IMR-90 (cell line): ENCODE measurements around the gene SLC38A5. TPM values are rescaled to one million over a fixed set of nuclear protein-coding genes. Genes with fewer than 3 reads are reported as not detected.

Experiments
- ATAC-seq: fragments of 200-7000 bp; cut with Tn5 transposase; 2 replicates; pipeline ENCODE4 v1.9.1; 2020; ENCODE audit warnings: low read depth, mild to moderate bottlenecking, moderate library complexity
- BruUV-seq: library from RNA; stranded (reverse); fragments of 400-500 nt; replicated peaks from 2 replicates; lab custom pipeline; 2021; lab: Mats Ljungman, UMichigan
- CTCF ChIA-PET: fragments of 300-600 bp; formaldehyde crosslinking; extraction: SDS; loops from one replicate; lab custom pipeline; 2021; ENCODE audit warnings: antibody characterized with exemption; lab: Yijun Ruan, JAX
- POLR2A ChIA-PET: fragments of 300-600 bp; sonication (Branson Sonifier 250); formaldehyde crosslinking; loops from one replicate; lab custom pipeline; 2022; ENCODE audit warnings: antibody characterized with exemption; ENCODE audit not compliant: unreplicated experiment; lab: Charles Lee
- DNase-seq: peaks from one replicate; pipeline ENCODE4 v3.0.0; 2013
- H2AFZ ChIP-seq: replicated peaks from 2 replicates; pipeline ENCODE3; 2013; ENCODE audit warnings: low read length, mild to moderate bottlenecking; ENCODE audit not compliant: poor library complexity
- H2AK5ac ChIP-seq: 2 replicates; pipeline ENCODE4 v1.6.1; 2013; ENCODE audit warnings: low read depth, low read length, inconsistent platforms
- H2AK9ac ChIP-seq: replicated peaks from 2 replicates; pipeline ENCODE3; 2013; ENCODE audit warnings: mild to moderate bottlenecking, low read depth, low read length, moderate library complexity; ENCODE audit not compliant: poor library complexity
- H2BK120ac ChIP-seq: 2 replicates; pipeline ENCODE4 v1.6.1; 2013; ENCODE audit warnings: low read depth, low read length, inconsistent platforms
- H2BK15ac ChIP-seq: 3 replicates; pipeline ENCODE4 v1.6.1; 2013; ENCODE audit warnings: low read depth, low read length, inconsistent platforms
- H2BK20ac ChIP-seq: 2 replicates; pipeline ENCODE4 v1.6.1; 2013; ENCODE audit warnings: low read depth, mild to moderate bottlenecking, inconsistent platforms, low read length, moderate library complexity
- H2BK5ac ChIP-seq: 2 replicates; pipeline ENCODE4 v1.6.1; 2013; ENCODE audit warnings: mild to moderate bottlenecking, low read depth, low read length, inconsistent platforms; ENCODE audit not compliant: poor library complexity, severe bottlenecking
- H3K14ac ChIP-seq: replicated peaks from 2 replicates; pipeline ENCODE4 v1.6.1; 2013; ENCODE audit warnings: low read depth, low read length, inconsistent platforms
- H3K18ac ChIP-seq: 2 replicates; pipeline ENCODE4 v1.6.1; 2013; ENCODE audit warnings: low read depth, low read length, control low read depth
- H3K23ac ChIP-seq: 2 replicates; pipeline ENCODE4 v1.6.1; 2013; ENCODE audit warnings: low read depth, low read length, inconsistent platforms
- H3K27ac ChIP-seq: 2 replicates; pipeline ENCODE4 v1.5.1; 2013; ENCODE audit warnings: mild to moderate bottlenecking, control low read depth, low read length; ENCODE audit not compliant: insufficient read depth
- H3K27me3 ChIP-seq: 2 replicates; pipeline ENCODE4 v1.6.1; 2013; ENCODE audit warnings: low read length; ENCODE audit not compliant: control insufficient read depth, insufficient read depth
- H3K36me3 ChIP-seq: 2 replicates; pipeline ENCODE4 v1.6.1; 2013; ENCODE audit warnings: low read length, mixed read lengths; ENCODE audit not compliant: control insufficient read depth, insufficient read depth
- H3K4ac ChIP-seq: 2 replicates; pipeline ENCODE4 v1.6.1; 2013; ENCODE audit warnings: low read depth, low read length, inconsistent platforms
- H3K4me1 ChIP-seq: 2 replicates; pipeline ENCODE4 v1.6.1; 2013; ENCODE audit warnings: low read length, mixed read lengths; ENCODE audit not compliant: control insufficient read depth, insufficient read depth
- H3K4me2 ChIP-seq: 2 replicates; pipeline ENCODE4 v1.6.1; 2013; ENCODE audit warnings: low read depth, mild to moderate bottlenecking, control low read depth, low read length, moderate library complexity
- H3K4me3 ChIP-seq: 2 replicates; pipeline ENCODE4 v1.5.1; 2013; ENCODE audit warnings: low read depth, mild to moderate bottlenecking, control low read depth, low read length, moderate library complexity; ENCODE audit not compliant: insufficient read depth
- H3K56ac ChIP-seq: 2 replicates; pipeline ENCODE4 v1.6.1; 2013; ENCODE audit warnings: low read length, inconsistent platforms; ENCODE audit not compliant: insufficient read depth; ENCODE audit errors: extremely low read depth
- H3K79me1 ChIP-seq, 2 experiments: 2 replicates each; pipeline ENCODE4 v1.6.1; 2013; ENCODE audit warnings: low read length in 2 of 2, inconsistent platforms in 1 of 2, low read depth in 1 of 2
- H3K9ac ChIP-seq: 2 replicates; pipeline ENCODE4 v1.6.1; 2013; ENCODE audit warnings: low read depth, low read length, control low read depth
- H3K9me1 ChIP-seq: 2 replicates; pipeline ENCODE4 v1.6.1; 2013; ENCODE audit warnings: low read length, inconsistent platforms; ENCODE audit not compliant: insufficient read depth
- H3K9me3 ChIP-seq: 2 replicates; pipeline ENCODE4 v1.6.1; 2013; ENCODE audit warnings: low read length; ENCODE audit not compliant: control insufficient read depth, insufficient read depth
- H4K20me1 ChIP-seq: 2 replicates; pipeline ENCODE4 v1.6.1; 2013; ENCODE audit warnings: low read length, inconsistent platforms; ENCODE audit not compliant: insufficient read depth
- H4K5ac ChIP-seq: 2 replicates; pipeline ENCODE4 v1.6.1; 2013; ENCODE audit warnings: mild to moderate bottlenecking, low read depth, low read length, control low read depth
- H4K8ac ChIP-seq, 2 experiments: 2 replicates each; pipeline ENCODE4 v1.6.1; 2013; ENCODE audit warnings: low read depth in 2 of 2, low read length in 2 of 2, control low read depth in 1 of 2, inconsistent platforms in 1 of 2
- H4K91ac ChIP-seq: 2 replicates; pipeline ENCODE4 v1.6.1; 2013; ENCODE audit warnings: low read depth, low read length, inconsistent platforms; ENCODE audit not compliant: insufficient read depth
- BHLHE40 ChIP-seq: fragments of 150-350 bp; IDR thresholded peaks from 2 replicates; pipeline ENCODE4 v1.6.1; 2016; ENCODE audit warnings: mild to moderate bottlenecking, low read depth, low read length
- FOS ChIP-seq: fragments of 150-350 bp; IDR thresholded peaks from 2 replicates; pipeline ENCODE4 v1.6.1; 2016; ENCODE audit warnings: low read depth, low read length
- MXI1 ChIP-seq: IDR thresholded peaks from 2 replicates; pipeline ENCODE4 v1.6.1; 2012; ENCODE audit warnings: low read depth, mild to moderate bottlenecking, low read length, moderate library complexity, borderline replicate concordance
- USF2 ChIP-seq: fragments of 150-350 bp; IDR thresholded peaks from 2 replicates; pipeline ENCODE4 v1.6.1; 2017; ENCODE audit warnings: mild to moderate bottlenecking, antibody characterized with exemption, low read length, low read depth
- WGBS, 2 experiments: methylation state at CpG; one replicate each; pipeline versions ENCODE4 v1.1.5 to v1.1.7; 2013; ENCODE audit warnings: missing lambda C conversion rate in 2 of 2; ENCODE audit not compliant: insufficient read length in 1 of 2; ENCODE audit errors: extremely low coverage in 2 of 2; 5-methylcytosine and 5-hydroxymethylcytosine counted together
- dilution Hi-C: fragments of 300-500 bp; cut with HindIII; formaldehyde crosslinking; loops from one replicate; pipeline ENCODE4 v1.14.3; 2018; ENCODE audit warnings: low sequenced_read_pairs; ENCODE audit not compliant: unreplicated experiment
- in situ Hi-C: fragments of 300-500 bp; cut with MboI; formaldehyde crosslinking; loops from 3 replicates; pipeline ENCODE4 v1.14.3; 2019; ENCODE audit warnings: low sequenced_read_pairs, inconsistent platforms, mixed read lengths
- intact Hi-C: fragments of 100-400 bp; cut with micrococcal nuclease; formaldehyde crosslinking; loops from 2 replicates; pipeline ENCODE4 v1.10.0; 2022
- polyA plus RNA-seq, 3 experiments: library from polyadenylated mRNA; depleted of rRNA; stranded (reverse); fragments of >200 nt; gene quantifications; 2 replicates each; pipeline ENCODE4 v1.2.3, GENCODE V29; 2012; ENCODE audit warnings: low replicate concordance in 1 of 3
- total RNA-seq: library from RNA; depleted of rRNA; stranded (reverse); fragments of >200 nt; gene quantifications from 2 replicates; pipeline ENCODE4 v1.2.3, GENCODE V29; 2012

SLC38A5 gene
- total and polyA plus RNA-seq, 2 of the 4 experiments (the other 2 are of a cell fraction) = 12.2 to 20.4 TPM

- Histone ChIP-seq H3K9ac (no peak overlapping the region), H3K27me3 (no peaks in the 10 kb centered on the region), H2AK5ac (no peak overlapping the region), H3K79me1 (peaks cover 3 to 5% of the 10 kb centered on the region in 2 experiments; a peak in 2 of 4 replicates), H3K18ac (no peak overlapping the region), H2BK15ac (no peak overlapping the region), H3K9me3 (no peaks in the 10 kb centered on the region; the same call in 1 of the 2 replicates), H2BK5ac (no peak overlapping the region), H2BK20ac (no peak overlapping the region), H3K4me1 (no peaks in the 10 kb centered on the region), H2AK9ac (peak overlapping the region; percentile 15), H3K4ac (no peak overlapping the region), H3K36me3 (peaks cover 3% of the 10 kb centered on the region), H3K4me2 (no peak overlapping the region), H4K91ac (no peak overlapping the region), H3K14ac (no peak overlapping the region), H3K56ac (no peak overlapping the region), H3K27ac (no peak overlapping the region), H3K9me1 (no peaks in the 10 kb centered on the region), H3K4me3 (no peak overlapping the region), H2AFZ (no peak overlapping the region), H3K23ac (no peak overlapping the region), H4K5ac (no peak overlapping the region), H4K8ac (no peak overlapping the region), H4K20me1 (no peaks in the 10 kb centered on the region), H2BK120ac (no peak overlapping the region)
- POLR2A ChIA-PET = no interaction called here
- TF ChIP-seq MXI1 (no peak), BHLHE40 (no peak), USF2 (no peak), FOS (no peak)
- ATAC-seq = no peak
- no TSS peak for BruUV-seq
- dilution Hi-C loops = no loop called here
- 60% methylated on average over 1 of the region's 16 CpGs; no CpG with 5 or more reads in 1 of the 2 experiments for WGBS, 2 experiments
- intact Hi-C loops = no loop called here
- DNase-seq = no peak
- CTCF ChIA-PET = no interaction called here
- in situ Hi-C loops = no loop called here
These were observed 44.2 kb upstream of the SLC38A5 start for GRCh38 chrX:48514126-48514806.
